KOPT-K1 (cell line): Measurements from ENCODE around the gene PLCB3.

Source experiments
- H3K27ac ChIP-seq: fragments of 200-600 bp; sonication (generic); 2 replicates; pipeline ENCODE4 v1.5.1; 2016; ENCODE audit warnings: antibody characterized with exemption, mild to moderate bottlenecking, low read depth, low read length; ENCODE audit not compliant: poor library complexity, severe bottlenecking
- H3K36me3 ChIP-seq: fragments of 200-600 bp; sonication (generic); 2 replicates; pipeline ENCODE4 v1.5.1; 2017; ENCODE audit warnings: antibody characterized with exemption, mild to moderate bottlenecking, low read length, moderate library complexity; ENCODE audit not compliant: insufficient read depth
- H3K9me3 ChIP-seq: fragments of 200-600 bp; sonication (generic); 2 replicates; pipeline ENCODE4 v1.5.1; 2017; ENCODE audit warnings: antibody characterized with exemption, low read length, mild to moderate bottlenecking; ENCODE audit not compliant: insufficient read depth, poor library complexity, severe bottlenecking

The PLCB3 gene

DNA sequence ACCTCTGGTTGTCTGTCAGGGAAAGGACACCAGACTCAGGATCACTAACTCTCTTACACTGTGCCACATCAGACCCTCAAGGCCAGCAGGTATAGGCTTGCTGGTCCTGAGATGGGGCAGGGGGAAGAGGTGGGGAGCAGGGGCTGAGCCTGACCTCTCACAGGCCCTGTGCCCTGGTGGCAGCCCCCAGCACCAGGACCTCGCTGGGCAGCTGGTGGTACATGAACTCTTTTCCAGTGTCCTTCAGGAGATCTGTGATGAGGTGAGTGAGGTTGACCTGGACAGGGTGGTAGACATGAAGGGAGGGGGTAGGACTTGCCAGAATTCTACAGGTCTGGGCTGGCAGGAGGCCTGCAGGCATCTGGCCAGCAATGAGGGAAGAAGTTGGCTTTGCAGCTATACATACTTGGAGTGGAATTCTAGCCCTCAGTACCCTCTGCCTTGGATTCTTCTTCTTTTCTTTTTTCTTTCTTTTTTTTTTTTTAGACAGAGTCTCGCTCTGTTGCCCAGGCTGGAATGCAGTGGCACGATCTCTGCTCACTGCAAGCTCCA lies 23.8 kb upstream of the PLCB3 start:
- Histone ChIP-seq H3K36me3 (peaks cover 25% of the 10 kb centered on the region), H3K9me3 (no peaks in the 10 kb centered on the region), H3K27ac (peak overlapping the region; percentile 92)

DNA sequence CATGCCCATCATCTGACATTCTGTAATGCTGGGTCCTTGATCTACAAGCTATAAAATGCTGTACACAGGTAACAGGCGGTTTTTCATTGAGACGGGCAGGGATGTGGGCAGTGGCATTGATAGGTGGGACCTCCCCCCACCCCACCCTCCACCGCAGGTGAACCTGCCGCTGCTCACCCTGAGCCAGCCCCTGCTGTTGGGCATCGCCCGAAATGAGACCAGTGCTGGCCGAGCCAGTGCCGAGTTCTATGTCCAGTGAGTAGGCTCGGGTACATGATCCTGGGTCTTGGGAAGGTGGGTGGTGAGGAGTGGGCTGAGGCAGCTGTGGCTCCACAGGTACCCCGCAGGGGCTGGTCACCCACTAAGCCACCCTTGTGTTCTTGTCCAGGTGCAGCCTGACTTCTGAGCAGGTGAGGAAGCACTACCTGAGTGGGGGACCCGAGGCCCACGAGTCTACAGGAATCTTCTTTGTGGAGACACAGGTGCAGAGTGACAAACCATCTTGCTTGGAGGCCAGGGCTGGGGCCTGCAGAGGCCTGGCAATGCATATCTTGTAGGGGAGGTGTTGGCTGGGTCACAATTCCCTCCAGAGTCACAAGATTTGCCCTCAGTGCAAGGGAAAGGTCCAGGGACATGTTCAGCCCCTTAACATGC lies 22.1 kb upstream of the PLCB3 start:
- Histone ChIP-seq H3K27ac (peak overlapping the region; percentile 60), H3K36me3 (peaks cover 8% of the 10 kb centered on the region), H3K9me3 (no peaks in the 10 kb centered on the region)

DNA sequence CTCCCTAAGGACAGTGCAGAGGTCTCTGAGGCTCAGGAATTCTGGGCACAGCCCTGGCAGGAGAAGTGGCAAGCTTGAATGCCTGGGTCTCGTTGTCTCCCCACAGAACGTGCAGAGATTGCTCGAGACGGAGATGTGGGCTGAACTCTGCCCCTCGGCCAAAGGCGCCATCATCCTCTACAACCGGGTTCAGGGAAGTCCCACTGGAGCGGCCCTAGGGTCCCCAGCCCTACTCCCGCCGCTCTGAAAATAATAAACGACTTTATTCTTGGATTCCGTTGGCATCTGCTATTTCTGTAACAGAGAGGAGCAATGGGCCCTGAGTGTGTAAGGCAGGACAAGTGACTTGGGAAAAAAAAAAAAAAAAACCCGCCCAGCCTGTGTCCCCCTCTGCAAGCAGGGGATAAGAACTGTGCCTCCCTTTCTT lies 21.6 kb upstream of the PLCB3 start:
- peaks cover 3% of the 10 kb centered on the region; the same call in 1 of the 2 replicates for H3K36me3 ChIP-seq
- peak overlapping the region; percentile 60 for H3K27ac ChIP-seq
- no peaks in the 10 kb centered on the region for H3K9me3 ChIP-seq

DNA sequence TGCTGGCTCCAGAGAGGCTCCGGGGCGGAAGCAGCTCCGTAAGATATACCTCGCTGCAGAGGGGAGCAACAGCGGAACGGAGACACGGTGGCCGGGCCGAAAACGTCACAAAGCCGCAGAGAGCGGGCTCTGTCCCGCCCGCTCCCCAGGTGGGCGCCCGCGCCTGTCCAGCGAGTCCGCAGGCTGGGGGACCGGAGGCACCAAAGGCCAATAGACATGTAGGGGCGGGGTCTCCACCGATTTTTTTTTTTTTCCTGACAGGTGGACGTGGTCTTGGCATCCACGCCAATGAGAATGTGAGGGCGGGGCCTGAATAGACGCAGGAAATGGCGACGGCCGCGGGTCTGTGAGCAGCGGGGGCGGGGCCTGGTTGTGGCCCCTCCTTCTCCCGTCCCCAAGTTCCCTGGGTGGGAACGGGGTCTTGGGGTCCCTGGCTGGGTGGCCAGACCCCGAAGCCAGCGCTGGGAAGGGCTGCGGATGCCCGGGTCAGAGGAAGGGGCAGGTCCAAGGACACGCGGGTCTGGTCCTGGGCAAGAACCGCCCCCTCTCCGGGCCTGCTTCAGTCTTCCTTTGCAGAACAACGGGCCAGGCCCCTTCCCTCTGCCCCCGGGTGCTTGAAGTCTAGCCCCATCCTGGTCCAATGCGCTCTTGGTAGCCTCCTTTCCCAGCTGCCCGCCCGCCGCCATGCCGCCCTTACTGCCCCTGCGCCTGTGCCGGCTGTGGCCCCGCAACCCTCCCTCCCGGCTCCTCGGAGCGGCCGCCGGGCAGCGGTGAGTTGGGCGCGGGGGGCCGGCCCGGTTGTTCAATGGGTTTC lies 21.0 kb upstream of the PLCB3 start, which contains the start of gene DNAJC4:
DNAJC4 (plus strand) TSS at position 378 of the 814 bp plus-strand sequence; CDS start at position 685, 307 bp downstream.
- H3K27ac ChIP-seq: peak within 1 kb of the TSS; percentile 60
- H3K36me3 ChIP-seq: peaks cover 3% of the 10 kb centered on the region; the same call in 1 of the 2 replicates
- no peaks in the 10 kb centered on the region for H3K9me3 ChIP-seq

DNA sequence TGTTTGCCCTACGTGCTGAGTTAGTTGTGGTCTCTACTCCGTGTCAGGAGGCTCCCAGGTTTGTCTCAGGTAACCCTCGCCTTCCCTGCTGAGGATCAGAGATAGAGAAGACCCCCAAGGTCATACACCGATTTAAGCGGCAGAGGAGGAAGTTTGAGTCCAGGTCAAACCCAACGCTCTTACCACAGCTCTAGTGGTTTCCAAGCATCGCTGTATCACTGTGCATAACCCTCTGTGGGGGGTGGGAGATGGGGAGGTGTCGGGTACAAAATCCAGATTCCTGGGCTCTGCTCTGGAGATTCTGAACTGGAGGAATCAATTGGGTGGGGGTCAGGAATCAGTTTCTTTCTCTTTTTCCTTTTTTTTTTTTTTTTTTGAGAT lies 20.4 kb upstream of the PLCB3 start:
- H3K27ac ChIP-seq: peak overlapping the region; percentile 60
- H3K9me3 ChIP-seq: no peaks in the 10 kb centered on the region
- H3K36me3 ChIP-seq: peaks cover 3% of the 10 kb centered on the region; the same call in 1 of the 2 replicates

DNA sequence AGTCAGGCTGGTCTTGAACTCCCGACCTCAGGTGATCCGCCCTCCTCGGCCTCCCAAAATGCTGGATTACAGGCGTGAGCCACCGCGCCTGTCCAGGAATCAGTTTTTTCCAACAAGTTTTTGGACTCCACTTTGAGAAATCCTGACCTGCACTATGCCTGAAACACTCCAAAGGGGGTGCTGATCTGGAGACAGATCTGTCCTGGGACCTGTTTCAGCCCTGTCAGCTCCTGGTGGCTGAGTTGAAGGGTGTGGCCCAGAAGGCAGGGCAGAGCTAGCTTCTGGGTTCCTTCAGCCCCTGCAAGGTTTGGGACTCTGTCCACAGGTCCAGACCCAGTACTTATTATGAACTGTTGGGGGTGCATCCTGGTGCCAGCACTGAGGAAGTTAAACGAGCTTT lies 19.8 kb upstream of the PLCB3 start:
- H3K9me3 ChIP-seq: no peaks in the 10 kb centered on the region
- H3K27ac ChIP-seq: no peak overlapping the region
- H3K36me3 ChIP-seq: peaks cover 3% of the 10 kb centered on the region; the same call in 1 of the 2 replicates

GRCh38 chr11:64232182-64232966 lies 19.0 kb upstream of the PLCB3 start:
- Histone ChIP-seq H3K27ac (no peak overlapping the region), H3K9me3 (no peaks in the 10 kb centered on the region), H3K36me3 (peaks cover 7% of the 10 kb centered on the region; the same call in 1 of the 2 replicates)

DNA sequence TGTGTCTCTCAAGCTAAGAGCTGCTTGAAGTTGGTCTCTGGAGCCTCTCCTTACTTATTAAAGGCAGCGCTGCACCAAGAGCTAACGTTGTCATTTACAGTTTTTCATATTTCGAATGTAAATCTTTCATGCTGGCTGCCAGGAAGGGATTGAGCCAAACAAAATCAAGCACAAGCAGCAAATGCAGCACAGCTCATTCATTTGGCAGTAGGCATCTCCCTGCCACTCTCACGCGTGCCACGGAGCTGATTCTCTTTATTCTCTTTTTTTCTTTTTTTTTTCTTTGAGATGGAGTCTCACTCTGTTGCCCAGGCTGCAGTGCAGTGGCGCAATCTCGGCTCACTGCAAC lies 18.4 kb upstream of the PLCB3 start:
- H3K9me3 ChIP-seq: no peaks in the 10 kb centered on the region
- no peak overlapping the region for H3K27ac ChIP-seq
- H3K36me3 ChIP-seq: peaks cover 13% of the 10 kb centered on the region; the same call in 1 of the 2 replicates

DNA sequence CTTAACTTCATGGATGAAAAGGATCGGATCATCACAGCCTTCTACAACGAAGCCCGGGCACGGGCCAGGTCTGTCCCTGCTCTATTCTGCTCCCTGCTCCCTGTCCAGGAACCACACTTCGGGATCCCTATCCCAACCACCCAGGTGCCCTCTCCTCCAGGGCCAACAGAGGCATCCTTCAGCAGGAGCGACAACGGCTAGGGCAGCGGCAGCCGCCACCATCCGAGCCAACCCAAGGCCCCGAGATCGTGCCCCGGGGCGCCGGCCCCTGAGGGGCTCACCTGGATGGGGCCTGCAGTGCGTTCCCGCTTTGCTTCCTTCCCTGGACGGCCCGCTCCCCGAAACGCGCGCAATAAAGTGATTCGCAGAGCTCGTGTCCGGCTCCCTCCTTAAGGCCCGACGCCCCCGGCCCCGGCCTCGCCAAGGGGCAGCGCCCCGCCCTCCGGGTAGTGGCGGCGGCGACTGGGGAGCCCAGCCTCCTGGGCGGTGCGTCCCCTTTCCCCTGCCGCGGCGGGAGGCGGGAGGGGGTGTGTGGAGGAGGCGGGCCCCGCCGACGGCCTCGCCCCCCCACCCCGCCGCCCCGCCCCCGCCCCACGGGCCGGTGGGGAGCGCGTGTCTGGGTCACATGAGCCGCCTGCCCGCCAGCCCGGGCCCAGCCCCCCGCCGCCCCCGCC lies 17.3 kb upstream of the PLCB3 start, which contains the start of gene VEGFB:
VEGFB (plus strand) TSS at position 672 of the 674 bp plus-strand sequence. CDS start 250 bp downstream, outside the sequence.
- Histone ChIP-seq H3K27ac (peak within 1 kb of the TSS; percentile 60), H3K9me3 (no peaks in the 10 kb centered on the region), H3K36me3 (peaks cover 23% of the 10 kb centered on the region)

DNA sequence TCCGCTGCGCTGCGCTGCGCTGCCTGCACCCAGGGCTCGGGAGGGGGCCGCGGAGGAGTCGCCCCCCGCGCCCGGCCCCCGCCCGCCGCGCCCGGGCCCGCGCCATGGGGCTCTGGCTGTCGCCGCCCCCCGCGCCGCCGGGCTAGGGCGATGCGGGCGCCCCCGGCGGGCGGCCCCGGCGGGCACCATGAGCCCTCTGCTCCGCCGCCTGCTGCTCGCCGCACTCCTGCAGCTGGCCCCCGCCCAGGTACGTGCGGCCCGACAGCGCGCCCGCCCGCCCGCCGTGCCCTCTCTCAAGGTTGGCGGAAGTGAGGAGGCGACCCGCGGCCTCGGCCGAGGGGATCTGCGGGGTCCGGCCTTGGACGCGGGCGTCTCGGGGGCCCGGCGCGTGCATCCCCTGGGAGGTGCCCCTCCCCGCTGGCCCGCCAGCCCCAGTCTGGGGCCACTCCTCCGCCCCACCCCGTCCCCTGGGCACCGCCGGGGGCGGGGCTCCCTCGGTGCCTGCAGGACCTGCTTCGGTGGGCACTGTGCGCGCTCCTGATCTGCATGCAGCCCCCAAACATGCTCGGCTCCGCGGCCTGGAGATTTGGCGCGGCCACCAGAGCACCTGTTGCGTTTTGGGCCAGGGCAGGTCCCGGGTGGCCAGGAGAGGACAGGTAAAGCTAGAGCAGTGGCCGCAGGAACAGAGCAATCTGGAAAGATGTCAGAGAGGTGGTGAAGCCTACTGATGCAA lies 16.5 kb upstream of the PLCB3 start:
- H3K27ac ChIP-seq: peak overlapping the region; percentile 60
- peaks cover 21% of the 10 kb centered on the region for H3K36me3 ChIP-seq
- H3K9me3 ChIP-seq: no peaks in the 10 kb centered on the region

- Histone ChIP-seq H3K9me3 (no peaks in the 10 kb centered on the region), H3K27ac (peak overlapping the region; percentile 60), H3K36me3 (peaks cover 21% of the 10 kb centered on the region)
Observed at GRCh38 chr11:64235437-64236161, 15.7 kb upstream of the PLCB3 start.

DNA sequence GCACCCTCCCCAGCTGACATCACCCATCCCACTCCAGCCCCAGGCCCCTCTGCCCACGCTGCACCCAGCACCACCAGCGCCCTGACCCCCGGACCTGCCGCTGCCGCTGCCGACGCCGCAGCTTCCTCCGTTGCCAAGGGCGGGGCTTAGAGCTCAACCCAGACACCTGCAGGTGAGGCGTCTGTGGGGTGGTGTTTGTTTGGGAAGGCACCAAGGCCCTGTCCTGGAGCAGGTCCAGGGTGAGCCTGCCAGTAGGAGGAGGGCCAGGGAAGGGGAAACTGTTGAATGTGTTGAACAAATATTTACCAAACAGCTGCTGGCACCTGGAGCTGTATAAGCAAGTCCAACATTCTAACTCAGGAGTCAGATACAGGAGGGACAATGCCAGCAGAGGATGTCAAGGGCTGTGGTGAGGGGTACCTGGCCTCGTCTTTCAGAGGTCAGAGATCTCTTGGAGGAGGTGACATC lies 13.8 kb upstream of the PLCB3 start:
- H3K36me3 ChIP-seq: peaks cover 21% of the 10 kb centered on the region
- H3K27ac ChIP-seq: no peak overlapping the region
- no peaks in the 10 kb centered on the region for H3K9me3 ChIP-seq

- no peaks in the 10 kb centered on the region for H3K9me3 ChIP-seq
- H3K36me3 ChIP-seq: peaks cover 23% of the 10 kb centered on the region
- H3K27ac ChIP-seq: no peak overlapping the region
Observed at GRCh38 chr11:64238076-64238475, 13.3 kb upstream of the PLCB3 start.
